ENCODE results near the gene TTBK2.
"Not testable (repeated sequence)": the region's sequence is repeated elsewhere in the genome, so short reads cannot be mapped to it uniquely, and the experiment has no call there.

The TTBK2 gene

GRCh38 chr15:42820811-42821210 lies 99.8 kb downstream of the TTBK2 start:
- no peak for DNase-seq

DNA sequence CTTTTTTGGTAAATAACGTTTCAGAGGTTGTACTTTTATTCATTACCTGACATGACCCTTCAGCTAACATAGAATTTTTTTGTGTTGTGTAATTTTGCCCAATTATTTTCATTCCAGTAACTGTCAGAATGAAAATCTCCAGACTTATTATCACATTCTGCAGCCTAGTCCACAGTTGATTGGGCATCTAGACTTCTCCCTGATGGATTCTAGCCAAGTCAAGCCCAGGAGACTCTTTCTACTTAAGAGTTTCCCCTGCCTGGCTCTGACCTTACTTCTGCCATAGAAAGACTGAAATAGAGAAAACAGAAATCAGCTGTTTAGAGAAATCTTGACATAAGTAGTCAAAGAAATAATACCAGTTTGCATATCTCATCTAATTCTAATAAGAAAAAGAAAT lies 100.8 kb downstream of the TTBK2 start:
- no peak for DNase-seq

GRCh38 chr15:42811433-42811832 lies 109.1 kb downstream of the TTBK2 start:
- no peak for DNase-seq

- no peak for DNase-seq
These were observed 111.7 kb downstream of the TTBK2 start for GRCh38 chr15:42808913-42809312.

GRCh38 chr15:42805266-42805665 lies 115.3 kb downstream of the TTBK2 start:
- no peak for DNase-seq

DNA sequence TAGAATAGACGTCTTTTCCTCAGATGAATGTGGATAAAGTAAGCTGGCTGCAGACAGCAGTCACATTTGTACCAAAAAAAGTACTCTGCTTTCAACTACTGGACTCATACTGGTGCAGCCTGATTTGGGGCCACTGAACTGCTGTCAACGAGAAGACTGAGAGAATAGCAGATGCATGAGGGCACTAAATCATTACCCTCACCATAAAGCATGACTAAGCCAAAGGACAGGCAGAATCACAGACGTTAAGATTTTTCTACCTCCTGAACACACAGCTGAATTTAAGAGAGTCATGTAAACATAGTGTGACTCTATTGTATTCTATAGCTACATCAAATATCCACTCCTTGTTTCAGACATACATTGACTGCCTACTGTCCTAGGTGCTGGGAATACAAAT lies 115.8 kb downstream of the TTBK2 start:
- DNase-seq: no peak

- no peak for DNase-seq
These were observed 117.1 kb downstream of the TTBK2 start for GRCh38 chr15:42803436-42803835.

DNA sequence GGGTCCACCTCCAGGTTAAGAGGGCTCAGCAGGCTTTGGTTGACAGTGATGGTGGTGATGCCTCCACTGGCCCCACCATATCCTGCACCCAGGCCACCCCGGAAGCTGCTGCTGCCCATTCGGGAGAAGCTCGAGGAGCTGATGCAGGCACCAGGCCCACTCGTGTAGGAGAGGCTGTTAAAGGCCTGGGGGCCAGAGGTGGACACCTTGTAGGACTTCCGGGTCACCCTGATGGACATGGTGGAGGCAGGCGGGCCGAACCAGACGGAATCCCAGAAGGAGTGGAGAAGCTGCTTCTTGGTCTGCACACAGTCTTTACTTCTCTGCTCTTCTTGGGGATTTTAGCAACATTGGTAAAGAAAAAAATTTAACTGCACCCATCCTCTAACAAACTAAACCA lies 118.4 kb downstream of the TTBK2 start:
- DNase-seq: no peak

DNA sequence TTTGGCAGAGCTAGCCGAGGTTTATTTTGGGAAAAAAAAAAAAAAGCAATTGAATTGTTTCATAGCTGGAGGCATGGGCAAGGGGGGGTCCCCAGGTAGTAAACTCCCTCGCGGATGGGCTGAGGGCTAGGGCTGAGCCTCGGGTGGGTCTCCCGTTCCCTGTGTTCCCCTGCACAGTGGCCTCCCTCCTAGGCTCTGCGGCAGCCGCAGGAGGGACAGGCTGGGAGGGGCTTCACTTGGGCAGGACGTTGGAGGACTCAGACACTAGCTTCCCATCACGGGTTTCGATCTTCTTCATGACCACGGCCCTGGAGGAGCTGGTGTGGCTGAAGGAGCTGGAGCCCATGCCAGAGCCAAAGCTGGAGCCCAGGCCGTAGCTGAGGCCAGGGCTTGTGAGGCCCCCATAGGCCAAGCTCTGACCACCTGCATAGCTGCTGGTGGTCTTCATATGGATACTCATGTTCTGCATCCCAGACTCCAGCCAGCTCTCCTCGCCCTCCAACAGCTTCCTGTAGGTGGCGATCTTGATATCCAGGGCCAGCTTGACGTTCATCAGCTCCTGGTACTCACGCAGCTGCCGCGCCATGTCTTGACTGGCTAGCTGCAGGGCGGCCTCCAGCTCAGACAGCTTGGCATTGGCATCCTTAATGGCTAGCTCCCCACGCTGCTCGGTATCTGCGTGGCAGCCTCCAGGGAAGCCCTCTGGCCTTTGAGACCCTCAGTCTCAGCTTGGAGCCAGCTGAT lies 119.7 kb downstream of the TTBK2 start:
- no peak for DNase-seq

DNA sequence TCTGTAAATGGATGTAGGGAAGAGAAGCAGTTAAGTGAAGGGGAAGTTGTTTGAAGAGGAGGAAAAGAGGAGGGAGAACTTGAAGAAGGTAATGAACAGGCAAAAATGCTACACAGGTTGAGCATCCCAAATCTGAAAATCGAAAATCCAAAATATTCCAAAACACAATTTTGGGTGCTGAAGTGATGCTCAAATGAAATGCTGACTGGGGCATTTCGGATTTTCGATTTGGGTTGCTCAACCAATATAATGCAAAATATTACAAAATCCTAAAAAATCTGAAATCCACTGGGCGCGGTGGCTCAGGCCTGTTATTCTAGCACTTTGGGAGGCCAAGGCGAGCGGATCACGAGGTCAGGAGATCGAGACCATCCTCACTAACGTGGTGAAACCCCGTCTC lies 121.8 kb downstream of the TTBK2 start:
- DNase-seq: no peak

DNA sequence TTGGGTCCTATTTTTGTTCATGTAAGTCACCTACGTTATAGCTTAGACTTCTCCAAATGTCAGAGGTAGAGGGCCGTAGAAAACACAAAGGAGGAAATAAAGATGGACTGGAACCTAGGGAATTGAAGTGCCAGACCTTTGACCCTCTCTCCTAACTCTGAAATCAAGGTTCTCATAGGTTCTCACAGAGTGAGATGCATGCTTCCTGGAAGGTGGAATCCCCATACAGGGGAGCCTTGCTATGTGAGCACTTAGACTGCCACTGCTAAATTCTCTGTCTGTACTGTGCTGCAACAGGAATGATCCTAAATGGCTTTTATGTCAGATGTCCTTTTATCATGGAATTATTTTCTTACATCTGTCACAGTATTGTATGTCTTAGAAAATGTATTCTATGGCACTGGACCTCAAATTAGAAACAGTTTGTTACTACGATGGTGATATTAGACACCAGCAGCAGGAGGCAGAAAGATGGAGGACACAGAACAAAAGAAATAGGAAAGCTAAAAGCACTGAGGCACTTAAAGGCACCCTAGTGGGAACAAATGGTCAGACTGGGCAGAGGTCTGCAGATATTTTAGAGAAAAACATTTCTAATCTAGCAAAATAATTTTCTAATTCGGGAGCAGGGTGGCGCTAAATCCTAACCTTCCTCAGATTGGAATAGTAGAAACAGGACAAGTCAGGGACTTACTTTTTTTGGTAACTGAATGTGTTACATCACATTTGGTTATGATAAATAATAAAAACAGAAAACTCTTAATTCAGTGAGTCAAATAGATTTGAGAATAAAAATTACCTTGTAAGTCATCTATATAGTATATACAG lies 123.4 kb downstream of the TTBK2 start:
- no peak for DNase-seq

DNA sequence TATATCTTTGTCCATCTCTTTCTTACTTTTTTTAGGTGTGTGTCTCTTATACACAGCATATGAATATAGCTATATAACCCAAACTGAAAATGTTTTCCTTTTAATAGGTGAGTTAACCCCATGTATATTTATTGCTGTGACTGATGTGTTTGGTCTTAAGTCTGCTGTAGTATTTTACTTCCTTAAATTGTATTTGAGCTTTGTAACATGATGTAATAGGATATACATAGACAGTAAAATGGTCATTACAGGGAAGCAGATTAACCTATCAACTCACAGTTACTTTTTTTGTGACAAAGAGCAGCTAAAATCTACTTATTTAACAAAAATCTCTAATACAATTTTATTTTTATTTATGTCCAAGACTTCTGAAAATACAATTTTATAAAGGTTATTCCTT lies 131.9 kb downstream of the TTBK2 start:
- no peak for DNase-seq

DNA sequence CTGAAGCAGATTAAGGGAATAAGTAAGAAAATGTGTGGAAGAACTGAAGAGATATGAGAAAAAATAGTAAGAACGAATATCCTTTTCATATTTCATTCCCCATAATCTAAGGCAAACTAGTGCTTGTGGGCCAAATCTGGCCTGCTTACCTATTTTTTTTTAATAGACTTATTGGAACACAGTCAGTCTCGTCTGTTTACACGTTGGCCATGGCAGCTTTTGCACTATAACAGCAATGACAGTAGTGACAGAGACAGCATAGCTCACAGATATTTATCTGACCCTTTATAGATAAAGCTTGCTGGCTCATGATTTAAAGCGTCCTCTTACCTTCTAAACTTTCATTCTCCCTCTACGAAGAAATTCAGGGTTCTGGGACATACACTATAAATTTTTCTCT lies 133.6 kb downstream of the TTBK2 start:
- no peak for DNase-seq

DNA sequence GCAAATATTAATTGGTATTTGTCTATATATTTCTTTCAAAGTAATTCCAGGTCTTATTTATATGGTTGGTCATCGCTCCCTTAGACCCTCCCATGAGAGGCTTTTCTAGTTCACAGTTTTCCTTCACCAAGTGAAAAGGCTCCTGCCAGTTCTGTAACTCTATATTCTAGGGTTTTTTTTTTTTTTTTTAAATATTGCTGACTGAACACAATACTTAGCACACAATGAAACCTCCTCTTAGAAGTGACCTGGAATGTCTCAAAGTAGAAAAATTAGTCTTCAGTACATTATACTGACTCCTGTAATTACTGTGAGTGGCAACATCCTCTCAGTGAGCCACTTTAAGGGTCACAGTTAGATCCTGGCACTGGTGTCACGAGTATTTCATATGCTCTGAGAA lies 135.0 kb downstream of the TTBK2 start:
- DNase-seq: no peak

- DNase-seq: no peak
These were observed 135.9 kb downstream of the TTBK2 start for GRCh38 chr15:42784705-42785104.

GRCh38 chr15:42782716-42783115 lies 137.9 kb downstream of the TTBK2 start:
- DNase-seq: no peak

- DNase-seq: no peak
These were observed 145.2 kb downstream of the TTBK2 start for GRCh38 chr15:42775416-42775815.

- DNase-seq: no peak
These were observed 147.7 kb downstream of the TTBK2 start for GRCh38 chr15:42772901-42773300.

- no peak for DNase-seq
These were observed 148.4 kb downstream of the TTBK2 start for GRCh38 chr15:42772144-42772543.

- DNase-seq: not testable (repeated sequence)
These were observed 154.5 kb downstream of the TTBK2 start for GRCh38 chr15:42766109-42766508.

DNA sequence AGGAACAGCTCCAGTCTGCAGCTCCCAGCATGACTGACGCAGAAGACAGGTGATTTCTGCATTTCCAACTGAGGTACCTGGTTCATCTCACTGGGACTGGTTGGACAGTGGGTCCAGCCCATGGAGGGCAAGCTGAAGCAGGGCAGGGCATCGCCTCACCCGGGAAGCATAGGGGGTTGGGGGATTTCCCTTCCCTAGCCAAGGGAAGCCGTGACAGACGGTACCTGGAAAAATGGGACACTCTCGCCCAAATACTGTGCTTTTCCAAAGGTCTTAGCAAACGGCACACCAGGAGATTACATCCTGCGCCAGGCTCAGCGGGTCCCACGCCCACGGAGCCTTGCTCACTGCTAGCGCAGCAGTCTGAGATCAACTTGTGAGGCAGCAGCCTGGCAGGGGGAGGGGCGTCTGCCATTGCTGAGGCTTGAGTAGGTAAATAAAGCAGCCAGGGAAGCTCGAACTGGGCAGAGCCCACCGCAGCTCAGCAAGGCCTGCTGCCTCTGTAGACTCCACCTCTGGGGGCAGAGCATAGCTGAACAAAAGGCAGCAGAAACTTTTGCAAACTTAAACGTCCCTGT lies 156.3 kb downstream of the TTBK2 start:
- DNase-seq: not testable (repeated sequence)

DNA sequence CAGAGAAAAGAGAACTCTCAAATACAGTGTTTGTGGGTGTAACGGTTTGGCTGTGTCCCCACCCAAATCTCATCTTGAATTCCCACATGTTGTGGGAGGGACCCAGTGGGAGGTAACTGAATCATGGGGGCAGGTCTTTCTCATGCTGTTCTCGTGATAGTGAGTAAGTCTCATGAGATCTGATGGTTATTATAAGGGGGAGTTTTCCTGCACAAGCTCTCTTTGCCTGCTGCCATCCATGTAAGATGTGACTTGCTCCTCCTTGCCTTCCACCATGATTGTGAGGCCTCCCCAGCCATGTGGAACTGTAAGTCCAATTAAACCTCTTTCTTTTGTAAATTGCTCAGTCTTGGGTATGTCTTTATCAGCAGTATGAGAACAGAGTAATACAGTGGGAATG lies 158.8 kb downstream of the TTBK2 start:
- DNase-seq: not testable (repeated sequence)

GRCh38 chr15:42760759-42761158 lies 159.8 kb downstream of the TTBK2 start:
- no peak for DNase-seq

DNA sequence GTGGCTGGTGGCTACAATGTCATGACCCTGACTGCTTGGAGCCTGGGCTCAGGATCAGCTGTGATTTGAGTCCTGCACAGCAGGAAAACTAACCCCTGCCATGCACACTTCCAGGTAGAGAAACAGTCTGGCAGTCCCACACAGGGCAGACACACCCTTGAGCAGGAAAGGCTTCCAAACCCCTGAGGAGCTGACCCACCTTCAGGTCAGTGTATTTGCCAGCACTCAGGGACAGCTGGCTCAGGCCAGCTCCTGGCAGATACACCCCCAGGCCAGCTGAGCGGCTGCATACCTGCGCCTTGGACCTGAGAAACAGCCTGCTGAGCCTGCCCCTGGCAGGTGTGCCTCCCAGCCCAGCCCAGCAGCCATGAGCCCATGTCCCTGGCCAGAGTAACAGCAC lies 161.5 kb downstream of the TTBK2 start:
- no peak for DNase-seq
